ENCODE results near the gene BANP.

Gene BANP

DNA sequence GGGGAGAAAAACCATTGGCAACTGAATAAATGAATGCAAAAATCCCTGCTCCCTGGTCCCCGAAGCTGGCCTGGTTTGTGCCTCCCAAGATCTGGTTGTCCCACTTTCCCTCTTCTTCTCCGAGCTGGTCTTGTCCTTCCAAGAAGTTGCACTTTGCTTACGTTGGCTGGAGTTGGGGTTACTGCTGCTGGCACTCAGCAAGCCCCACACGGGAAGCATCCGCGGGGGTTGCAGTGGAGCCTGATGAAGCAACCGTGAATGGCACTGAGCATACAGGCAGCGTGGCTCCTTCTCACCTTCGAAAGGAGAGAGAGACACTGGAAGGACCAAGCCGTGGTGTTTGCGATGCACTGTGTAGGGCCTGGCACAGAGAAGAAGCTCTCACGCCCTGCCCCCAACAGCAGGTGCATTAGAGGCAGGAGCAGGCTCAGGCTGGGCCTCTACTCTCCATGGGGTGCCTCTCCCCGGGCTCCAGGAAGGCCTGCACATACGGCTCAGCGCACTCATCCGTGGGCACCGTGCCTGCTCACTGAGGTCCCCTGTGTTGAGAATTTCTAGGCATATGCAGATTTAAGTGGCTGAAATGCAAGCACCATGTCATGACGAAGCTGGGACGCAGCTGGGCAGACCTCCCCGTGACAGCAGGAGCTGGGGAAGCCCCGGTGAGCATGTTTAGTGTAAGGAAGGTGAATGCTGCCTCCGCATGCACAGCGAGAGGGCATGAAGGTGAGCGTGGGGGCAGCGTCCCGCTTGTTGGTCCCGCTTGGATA is 27.0 kb upstream of the BANP start:
- DNase-seq (ENCODE audit: low read depth, low spot score) = no peak
- H3K4me3 ChIP-seq (ENCODE audit: low read depth, low read length) = no peak overlapping the region
- in situ Hi-C loops (cut with HindIII; ENCODE audit: low sequenced_read_pairs) = no loop called here
- TF ChIP-seq, protein P1, sequence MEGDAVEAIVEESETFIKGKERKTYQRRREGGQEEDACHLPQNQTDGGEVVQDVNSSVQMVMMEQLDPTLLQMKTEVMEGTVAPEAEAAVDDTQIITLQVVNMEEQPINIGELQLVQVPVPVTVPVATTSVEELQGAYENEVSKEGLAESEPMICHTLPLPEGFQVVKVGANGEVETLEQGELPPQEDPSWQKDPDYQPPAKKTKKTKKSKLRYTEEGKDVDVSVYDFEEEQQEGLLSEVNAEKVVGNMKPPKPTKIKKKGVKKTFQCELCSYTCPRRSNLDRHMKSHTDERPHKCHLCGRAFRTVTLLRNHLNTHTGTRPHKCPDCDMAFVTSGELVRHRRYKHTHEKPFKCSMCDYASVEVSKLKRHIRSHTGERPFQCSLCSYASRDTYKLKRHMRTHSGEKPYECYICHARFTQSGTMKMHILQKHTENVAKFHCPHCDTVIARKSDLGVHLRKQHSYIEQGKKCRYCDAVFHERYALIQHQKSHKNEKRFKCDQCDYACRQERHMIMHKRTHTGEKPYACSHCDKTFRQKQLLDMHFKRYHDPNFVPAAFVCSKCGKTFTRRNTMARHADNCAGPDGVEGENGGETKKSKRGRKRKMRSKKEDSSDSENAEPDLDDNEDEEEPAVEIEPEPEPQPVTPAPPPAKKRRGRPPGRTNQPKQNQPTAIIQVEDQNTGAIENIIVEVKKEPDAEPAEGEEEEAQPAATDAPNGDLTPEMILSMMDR (IDR thresholded peaks at IDR 0.05; ENCODE audit: low read depth, low read length) = no peak

DNA sequence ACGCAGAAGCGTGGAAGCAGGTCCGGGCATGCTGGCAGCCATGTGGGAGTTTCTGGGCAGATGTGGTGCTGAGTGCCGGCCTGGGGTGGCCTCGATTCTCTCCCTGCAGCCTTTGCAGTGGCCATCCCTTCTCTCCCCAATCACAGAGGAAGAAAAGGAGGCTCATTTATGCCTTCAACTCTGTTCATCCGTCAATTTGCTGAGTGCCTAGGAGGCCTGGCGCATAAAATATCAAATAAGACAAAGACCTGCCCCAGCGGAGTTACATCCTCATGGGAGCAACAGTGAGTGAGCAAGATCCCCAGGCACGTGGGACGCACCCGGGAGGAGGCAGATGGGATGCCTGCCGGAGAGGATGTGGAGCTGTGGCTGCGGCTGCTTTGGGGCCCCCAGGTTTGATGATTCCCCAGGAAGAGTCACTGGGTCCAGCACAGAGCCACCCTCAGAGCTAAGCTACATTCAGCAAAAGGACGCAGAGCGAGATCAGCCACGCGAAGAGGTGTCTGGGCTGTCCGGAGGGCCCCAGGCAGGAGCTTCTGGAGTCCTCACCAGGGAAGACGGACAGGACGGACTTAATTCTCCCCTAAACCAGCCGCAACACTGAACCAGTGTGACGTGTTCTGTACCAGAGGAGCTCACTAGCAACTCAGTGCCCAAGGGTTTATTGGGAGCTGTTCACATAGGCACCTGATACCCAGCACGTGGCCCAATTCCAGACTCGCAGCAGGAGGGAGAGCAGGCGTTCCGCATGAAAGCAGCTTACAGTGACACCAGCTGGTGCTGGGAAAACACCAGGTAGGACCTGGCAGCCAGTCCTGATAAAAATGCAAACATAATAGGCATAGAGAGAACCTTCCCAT is 26.2 kb upstream of the BANP start:
- in situ Hi-C loops (cut with HindIII; ENCODE audit: low sequenced_read_pairs) = no loop called here
- no peak overlapping the region for H3K4me3 ChIP-seq (ENCODE audit: low read depth, low read length)
- TF ChIP-seq, protein P1 (IDR thresholded peaks at IDR 0.05; ENCODE audit: low read depth, low read length) = no peak
- no peak for DNase-seq (ENCODE audit: low read depth, low spot score)

DNA sequence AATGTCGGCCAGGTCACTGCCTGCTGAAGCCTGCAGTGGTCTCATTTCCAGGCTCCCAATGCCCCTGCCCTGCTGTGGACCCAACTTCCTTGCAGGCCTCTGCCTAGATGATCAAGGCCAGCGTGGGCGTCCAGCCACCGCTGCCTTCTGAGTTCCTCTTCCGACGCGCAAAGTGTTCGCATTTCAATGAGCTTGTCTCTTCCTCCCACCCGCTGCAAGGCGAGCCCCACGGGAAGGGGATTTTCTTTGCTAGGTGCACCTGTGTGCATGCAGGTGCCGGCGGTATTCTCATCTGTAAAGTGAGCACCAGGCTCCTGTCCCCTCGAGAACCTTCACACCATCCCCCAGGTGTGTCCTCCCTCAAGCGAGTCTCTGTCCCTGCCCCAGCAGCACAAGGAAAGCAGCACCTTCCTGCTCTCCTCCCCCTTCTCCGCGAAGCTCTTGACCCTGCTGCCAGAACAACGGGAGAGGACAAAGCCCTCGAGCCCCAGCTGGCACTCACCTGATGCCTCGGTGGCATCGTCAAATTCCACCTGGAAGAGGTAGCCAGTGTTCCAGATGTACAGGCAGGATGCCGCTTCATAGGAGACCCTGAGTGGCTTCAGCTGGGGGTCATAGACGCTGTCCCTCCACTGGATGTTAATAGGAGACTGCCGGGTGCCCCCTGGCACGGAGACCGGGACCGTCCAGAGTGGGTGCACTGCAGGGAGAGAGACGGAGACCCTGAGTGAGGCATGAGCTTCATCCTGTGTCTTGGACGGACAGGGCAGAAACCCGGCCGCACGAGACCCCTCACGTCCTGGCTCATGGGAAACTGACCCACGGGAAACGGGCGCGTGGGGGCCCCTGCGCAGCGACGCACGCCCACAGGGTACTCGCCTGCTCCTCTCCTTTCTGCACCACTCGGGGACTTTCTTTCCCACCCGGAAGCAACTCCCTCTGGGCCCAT is 24.7 kb upstream of the BANP start:
- DNase-seq (ENCODE audit: low read depth, low spot score) = no peak
- in situ Hi-C loops (cut with HindIII; ENCODE audit: low sequenced_read_pairs) = no loop called here
- TF ChIP-seq, protein P1 (IDR thresholded peaks at IDR 0.05; ENCODE audit: low read depth, low read length) = no peak
- no peak overlapping the region for H3K4me3 ChIP-seq (ENCODE audit: low read depth, low read length)

DNA sequence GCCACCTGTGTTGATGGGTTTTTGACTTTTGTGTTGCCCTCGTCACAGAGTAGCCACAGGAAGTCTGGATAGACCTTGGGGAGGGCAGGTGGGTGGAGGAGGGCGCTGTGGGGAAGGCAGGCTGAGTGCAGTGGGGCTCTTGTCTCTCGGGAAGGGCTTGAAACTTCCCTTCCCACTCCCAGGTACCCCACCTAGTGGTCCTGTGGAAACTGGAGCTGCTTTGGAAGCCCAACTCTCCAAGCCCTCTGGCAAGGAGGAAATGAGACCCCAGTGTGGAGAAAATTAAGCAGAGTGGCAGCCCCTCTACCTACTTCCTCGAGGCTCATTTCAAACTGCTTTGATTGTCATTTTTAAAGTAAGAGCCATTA is 24.1 kb upstream of the BANP start:
- no peak overlapping the region for H3K4me3 ChIP-seq (ENCODE audit: low read depth, low read length)
- no peak for DNase-seq (ENCODE audit: low read depth, low spot score)
- TF ChIP-seq, protein P1 (IDR thresholded peaks at IDR 0.05; ENCODE audit: low read depth, low read length) = no peak
- in situ Hi-C loops (cut with HindIII; ENCODE audit: low sequenced_read_pairs) = no loop called here

DNA sequence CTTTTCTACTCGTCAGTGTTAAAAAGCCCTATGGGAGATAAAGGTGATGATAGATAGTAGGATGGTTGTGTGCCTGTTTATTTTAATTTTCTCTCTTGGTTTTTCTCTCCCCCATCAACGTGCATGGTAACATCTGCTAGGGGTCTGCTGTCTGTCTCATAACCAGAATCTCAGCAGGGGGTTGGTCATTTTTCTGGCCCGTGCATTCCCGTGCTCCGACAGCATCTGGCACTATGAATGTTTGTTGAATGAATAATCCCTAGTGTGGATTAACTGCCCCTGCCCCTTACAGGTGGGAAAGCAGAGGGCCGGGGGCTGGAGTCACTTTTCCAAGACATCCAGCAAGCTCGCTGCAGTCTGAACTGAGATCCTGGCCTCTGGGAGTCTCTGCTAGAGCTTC is 21.2 kb upstream of the BANP start:
- in situ Hi-C loops (cut with HindIII; ENCODE audit: low sequenced_read_pairs) = no loop called here
- TF ChIP-seq, protein P1 (IDR thresholded peaks at IDR 0.05; ENCODE audit: low read depth, low read length) = no peak
- no peak for DNase-seq (ENCODE audit: low read depth, low spot score)
- no peak overlapping the region for H3K4me3 ChIP-seq (ENCODE audit: low read depth, low read length)

DNA sequence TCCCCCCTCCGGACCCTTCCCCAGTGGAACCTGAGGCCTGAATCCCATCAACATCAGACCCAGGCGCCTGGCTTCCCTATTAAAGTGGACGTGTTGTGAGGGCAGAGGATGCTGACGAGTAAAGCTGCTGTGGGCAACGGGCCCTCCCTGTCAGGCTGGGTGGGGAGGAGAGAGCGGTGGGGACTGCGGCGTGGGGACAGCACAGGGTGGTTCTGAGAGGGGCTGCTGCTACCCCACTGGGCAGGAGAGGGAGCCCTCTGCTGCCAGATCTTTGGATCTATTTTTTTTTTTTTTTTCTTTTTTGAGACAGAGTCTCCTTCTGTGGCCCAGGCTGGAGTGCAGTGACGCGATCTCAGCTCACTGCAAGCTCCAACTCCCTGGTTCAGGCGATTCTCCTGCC is 20.8 kb upstream of the BANP start:
- in situ Hi-C loops (cut with HindIII; ENCODE audit: low sequenced_read_pairs) = no loop called here
- no peak for DNase-seq (ENCODE audit: low read depth, low spot score)
- no peak overlapping the region for H3K4me3 ChIP-seq (ENCODE audit: low read depth, low read length)
- TF ChIP-seq, protein P1 (IDR thresholded peaks at IDR 0.05; ENCODE audit: low read depth, low read length) = peak; percentile 18
